GM12873 (cell line): ENCODE results near the gene ZNF732.
A peak's percentile ranks its signal among the peaks of the same experiment; 100 is the strongest.

Experiments used
- TF ChIP-seq, protein P1 (sequence below): IDR thresholded peaks from 2 replicates; pipeline ENCODE4 v1.5.1; 2012; ENCODE audit warnings: low read depth, mild to moderate bottlenecking, moderate library complexity, low read length, control low read depth; ENCODE audit not compliant: insufficient read depth; ENCODE audit errors: missing control alignments

The ZNF732 gene

DNA sequence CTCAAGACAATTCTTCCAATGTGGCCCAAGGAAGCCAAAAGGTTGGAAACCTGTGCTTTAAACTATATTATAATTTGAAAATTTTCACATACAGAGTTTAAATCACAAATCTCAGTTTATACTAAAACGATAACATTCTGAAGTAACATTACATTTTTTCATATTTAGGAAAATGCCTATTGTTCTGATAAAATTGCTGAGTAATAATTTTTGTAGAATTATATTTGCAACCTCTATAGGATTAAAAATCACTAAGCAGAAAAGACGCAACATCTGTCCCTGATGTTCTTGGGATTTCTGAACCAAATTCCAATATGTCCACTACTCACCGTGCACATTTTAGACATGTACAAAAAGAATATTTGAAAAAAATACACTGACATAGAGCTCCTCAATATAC, 10.5 kb downstream of the ZNF732 start:
- TF ChIP-seq, protein P1, sequence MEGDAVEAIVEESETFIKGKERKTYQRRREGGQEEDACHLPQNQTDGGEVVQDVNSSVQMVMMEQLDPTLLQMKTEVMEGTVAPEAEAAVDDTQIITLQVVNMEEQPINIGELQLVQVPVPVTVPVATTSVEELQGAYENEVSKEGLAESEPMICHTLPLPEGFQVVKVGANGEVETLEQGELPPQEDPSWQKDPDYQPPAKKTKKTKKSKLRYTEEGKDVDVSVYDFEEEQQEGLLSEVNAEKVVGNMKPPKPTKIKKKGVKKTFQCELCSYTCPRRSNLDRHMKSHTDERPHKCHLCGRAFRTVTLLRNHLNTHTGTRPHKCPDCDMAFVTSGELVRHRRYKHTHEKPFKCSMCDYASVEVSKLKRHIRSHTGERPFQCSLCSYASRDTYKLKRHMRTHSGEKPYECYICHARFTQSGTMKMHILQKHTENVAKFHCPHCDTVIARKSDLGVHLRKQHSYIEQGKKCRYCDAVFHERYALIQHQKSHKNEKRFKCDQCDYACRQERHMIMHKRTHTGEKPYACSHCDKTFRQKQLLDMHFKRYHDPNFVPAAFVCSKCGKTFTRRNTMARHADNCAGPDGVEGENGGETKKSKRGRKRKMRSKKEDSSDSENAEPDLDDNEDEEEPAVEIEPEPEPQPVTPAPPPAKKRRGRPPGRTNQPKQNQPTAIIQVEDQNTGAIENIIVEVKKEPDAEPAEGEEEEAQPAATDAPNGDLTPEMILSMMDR: no peak

DNA sequence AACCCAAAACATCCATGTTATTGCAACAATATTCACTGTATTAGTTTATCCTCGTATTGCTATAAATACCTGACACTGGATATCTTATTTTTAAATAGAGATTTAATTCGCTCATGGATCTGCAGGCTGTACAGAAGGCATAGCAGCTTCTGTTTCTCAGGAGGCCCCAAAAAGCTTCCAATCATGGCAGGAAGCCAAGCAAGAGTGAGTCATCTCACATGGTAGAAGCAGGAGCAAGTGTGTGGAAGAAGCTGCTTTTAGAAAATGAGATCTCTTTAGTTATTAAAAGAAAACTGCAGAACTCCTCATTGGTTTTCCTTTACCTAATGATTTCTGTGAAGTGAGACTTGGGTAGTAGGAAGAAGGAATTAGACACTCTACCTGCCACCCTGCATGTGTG, 16.4 kb downstream of the ZNF732 start:
- TF ChIP-seq, protein P1: no peak

DNA sequence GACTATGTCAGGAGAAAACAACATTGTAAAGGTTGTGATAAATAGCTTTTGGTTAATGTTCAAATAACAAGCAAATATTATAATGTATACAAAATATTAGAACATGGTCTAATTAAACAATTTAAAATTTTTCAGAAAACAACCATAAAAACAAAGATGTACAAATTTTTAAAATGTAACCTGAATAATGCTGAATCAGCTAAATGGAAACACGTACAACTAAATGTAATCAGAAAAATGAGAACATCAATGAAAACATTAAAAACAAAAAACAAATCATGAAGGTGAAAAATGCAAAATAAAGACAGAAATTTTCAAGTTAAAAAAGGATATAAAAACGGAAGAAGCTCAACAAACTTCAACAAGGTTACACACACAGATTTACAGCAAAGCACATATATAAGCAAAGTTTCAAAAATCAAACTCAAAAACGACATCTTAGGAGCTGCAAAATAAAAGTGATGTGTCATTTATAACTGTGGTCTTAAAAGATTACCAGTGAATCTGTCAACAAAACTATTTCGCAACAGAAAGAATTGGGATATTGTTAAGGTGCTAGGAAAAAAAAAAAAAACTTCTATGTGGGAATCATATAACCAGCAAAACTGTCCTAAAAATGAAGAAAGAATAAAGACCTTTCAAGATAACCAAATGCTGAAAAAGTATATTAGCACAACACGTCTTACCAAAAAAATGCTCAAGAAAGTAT, 31.8 kb downstream of the ZNF732 start:
- TF ChIP-seq, protein P1: no peak

DNA sequence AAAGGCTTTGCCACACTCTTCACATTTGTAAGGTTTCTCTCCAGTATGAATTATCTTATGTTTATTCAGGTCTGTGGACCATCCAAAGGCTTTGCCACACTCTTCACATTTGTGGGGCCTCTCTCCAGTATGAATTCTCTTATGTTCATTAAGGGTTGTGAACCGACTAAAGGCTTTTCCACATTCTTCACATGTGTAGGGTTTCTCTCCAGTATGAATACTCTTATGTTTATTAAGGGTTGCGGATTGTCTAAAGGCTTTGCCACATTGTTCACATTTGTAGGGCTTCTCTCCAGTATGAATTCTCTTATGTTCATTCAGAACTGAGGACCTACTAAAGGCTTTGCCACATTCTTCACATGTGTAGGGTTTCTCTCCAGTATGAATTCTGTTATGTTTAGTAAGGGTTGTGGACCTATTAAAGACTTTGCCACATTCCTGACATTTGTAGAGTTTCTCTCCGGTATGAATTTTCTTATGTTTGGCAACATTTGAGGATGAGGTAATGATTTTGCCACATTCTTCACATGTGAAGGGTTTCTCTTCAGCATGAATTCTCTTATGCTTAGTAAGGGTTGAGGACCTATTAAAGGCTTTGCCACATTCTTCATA, 33.7 kb downstream of the ZNF732 start:
- TF ChIP-seq, protein P1: no peak

DNA sequence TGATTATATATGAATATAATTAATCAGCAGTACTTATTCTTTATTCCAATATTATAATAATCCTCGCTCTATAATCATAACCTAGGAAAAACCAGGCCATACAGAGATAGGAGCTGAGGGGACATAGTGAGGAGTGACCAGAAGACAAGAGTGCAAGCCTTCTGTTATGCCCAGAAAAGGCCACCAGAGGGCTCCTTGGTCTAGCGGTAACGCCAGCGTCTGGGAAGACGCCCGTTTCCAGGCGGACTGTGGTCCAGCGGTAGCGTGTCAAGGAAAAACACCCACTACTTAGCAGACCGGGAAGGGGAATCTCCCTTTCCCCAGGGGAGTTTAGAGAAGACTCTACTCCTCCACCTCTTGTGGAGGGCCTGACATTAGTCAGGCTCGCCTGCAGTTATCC, 46.0 kb downstream of the ZNF732 start:
- TF ChIP-seq, protein P1: peak; percentile 44

DNA sequence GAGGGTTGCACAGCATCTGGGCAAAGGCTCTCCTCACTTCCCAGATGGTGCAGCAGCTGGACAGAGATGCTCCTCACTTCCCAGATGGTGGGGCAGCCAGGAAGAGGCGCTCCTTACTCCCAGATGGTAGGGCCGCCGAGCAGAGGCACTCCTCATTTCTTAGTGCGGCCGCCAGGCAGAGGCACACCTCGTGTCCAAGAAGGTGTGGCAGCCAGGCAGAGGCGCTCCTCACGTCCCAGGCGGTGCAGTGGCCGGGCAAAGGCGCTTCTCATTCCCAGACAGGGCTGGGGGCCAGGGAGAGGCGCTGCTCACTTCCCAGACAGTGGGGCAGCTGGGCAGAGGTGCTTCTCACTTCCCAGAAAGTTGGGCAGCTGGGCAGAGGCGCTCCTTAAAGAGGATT, 48.8 kb downstream of the ZNF732 start:
- TF ChIP-seq, protein P1: no peak

DNA sequence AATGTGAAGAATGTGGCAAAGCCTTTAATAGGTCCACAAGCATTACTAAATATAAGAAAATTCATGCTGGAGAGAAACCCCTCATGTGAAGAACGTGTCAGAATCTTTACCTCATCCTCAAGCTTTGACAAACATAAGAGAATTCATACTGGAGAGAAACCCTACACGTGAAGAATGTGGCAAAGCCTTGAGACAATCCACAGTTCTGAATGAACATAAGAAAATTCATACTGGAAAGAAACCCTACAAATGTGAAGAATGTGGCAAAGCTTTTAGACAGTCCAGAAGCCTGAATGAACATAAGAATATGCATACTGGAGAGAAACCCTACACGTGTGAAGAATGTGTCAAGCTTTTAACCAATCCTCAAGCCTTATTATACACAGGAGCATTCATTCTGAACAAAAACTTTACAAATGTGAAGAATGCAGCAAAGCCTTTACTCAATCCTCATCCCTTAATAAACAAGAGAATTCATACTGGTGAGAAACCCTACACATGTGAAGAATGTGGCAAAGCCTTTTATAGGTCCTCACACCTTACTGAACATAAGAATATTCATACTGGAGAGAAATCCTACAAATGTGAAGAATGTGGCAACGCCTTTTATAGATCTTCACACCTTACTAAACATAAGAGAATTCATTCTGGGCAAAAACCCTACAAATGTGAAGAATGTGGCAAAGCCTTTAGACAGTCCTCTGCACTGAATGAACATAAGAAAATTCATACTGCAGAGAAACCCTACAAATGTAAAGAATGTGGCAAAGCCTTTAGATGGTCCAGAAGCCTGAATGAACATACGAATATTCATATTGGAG, 51.1 kb downstream of the ZNF732 start:
- TF ChIP-seq, protein P1: no peak
